Measurements from ENCODE around the gene PCLO.
"Not testable (repeated sequence)": the region's sequence is repeated elsewhere in the genome, so short reads cannot be mapped to it uniquely, and the experiment has no call there.

Gene PCLO

GRCh38 chr7:82715344-82715743, 447.3 kb downstream of the PCLO start:
- ChIA-PET POLR2A (no interaction called here), CTCF (no interaction called here)
- TF ChIP-seq, protein P1, sequence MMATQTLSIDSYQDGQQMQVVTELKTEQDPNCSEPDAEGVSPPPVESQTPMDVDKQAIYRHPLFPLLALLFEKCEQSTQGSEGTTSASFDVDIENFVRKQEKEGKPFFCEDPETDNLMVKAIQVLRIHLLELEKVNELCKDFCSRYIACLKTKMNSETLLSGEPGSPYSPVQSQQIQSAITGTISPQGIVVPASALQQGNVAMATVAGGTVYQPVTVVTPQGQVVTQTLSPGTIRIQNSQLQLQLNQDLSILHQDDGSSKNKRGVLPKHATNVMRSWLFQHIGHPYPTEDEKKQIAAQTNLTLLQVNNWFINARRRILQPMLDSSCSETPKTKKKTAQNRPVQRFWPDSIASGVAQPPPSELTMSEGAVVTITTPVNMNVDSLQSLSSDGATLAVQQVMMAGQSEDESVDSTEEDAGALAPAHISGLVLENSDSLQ (IDR thresholded peaks at IDR 0.05) = no peak
- no peak for TF ChIP-seq ZNF384 (IDR thresholded peaks at IDR 0.05)
- no peak for TF ChIP-seq BHLHE40 (IDR thresholded peaks at IDR 0.05; ENCODE audit: borderline replicate concordance)
- no peak for TF ChIP-seq TARDBP (IDR thresholded peaks at IDR 0.05)
- no peak for TF ChIP-seq ELF4 (IDR thresholded peaks at IDR 0.05)
- TF ChIP-seq FOXM1 (IDR thresholded peaks at IDR 0.05; ENCODE audit: borderline replicate concordance) = no peak
- TF ChIP-seq LEF1 (IDR thresholded peaks at IDR 0.05; ENCODE audit: borderline replicate concordance) = no peak
- TF ChIP-seq ARNT (IDR thresholded peaks at IDR 0.05) = no peak
- no peak for DNase-seq (ENCODE audit: extremely low spot score)

- no peak for TF ChIP-seq ZNF384 (IDR thresholded peaks at IDR 0.05)
- no peak for TF ChIP-seq ARNT (IDR thresholded peaks at IDR 0.05)
- TF ChIP-seq BHLHE40 (IDR thresholded peaks at IDR 0.05; ENCODE audit: borderline replicate concordance) = no peak
- TF ChIP-seq FOXA1 (IDR thresholded peaks at IDR 0.05) = no peak
- no peak for DNase-seq (ENCODE audit: extremely low spot score)
- ChIA-PET CTCF (no interaction called here), POLR2A (no interaction called here)
Measured at GRCh38 chr7:82714883-82715282, 447.8 kb downstream of the PCLO start.

GRCh38 chr7:82713506-82713905, 449.2 kb downstream of the PCLO start:
- POLR2A ChIA-PET = no interaction called here
- no peak for TF ChIP-seq TARDBP (IDR thresholded peaks at IDR 0.05)
- TF ChIP-seq, protein P1 (IDR thresholded peaks at IDR 0.05) = no peak
- no peak for TF ChIP-seq FOXM1 (IDR thresholded peaks at IDR 0.05; ENCODE audit: borderline replicate concordance)
- CTCF ChIA-PET = no interaction called here
- no peak for DNase-seq (ENCODE audit: extremely low spot score)

DNA sequence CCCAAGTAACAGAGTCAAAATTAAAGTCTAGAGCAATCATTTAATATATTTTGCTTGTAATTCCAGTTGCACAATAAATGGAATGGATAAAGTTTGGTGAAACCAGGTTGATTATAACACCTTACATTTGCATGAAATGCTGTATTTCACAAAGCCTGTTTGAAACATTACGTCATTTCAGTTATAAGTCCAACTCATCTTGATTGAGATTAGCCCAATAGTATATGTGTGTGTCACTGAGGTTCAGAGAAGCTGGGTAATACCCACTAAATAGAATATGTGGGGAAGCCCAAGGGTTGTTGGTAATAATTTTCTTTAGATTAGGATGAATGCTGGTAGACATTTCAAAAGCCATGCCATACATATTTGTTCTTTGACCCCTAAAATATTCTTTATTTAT, 456.3 kb downstream of the PCLO start:
- CTCF ChIA-PET = interaction anchor here (0.7 kb wide), 1 partner anchor 15 kb away, joined by 3 read pairs; no protein-coding TSS in a partner anchor
- POLR2A ChIA-PET; DNase-seq (ENCODE audit: extremely low spot score): not testable (repeated sequence)

GRCh38 chr7:82705517-82706260, 457.0 kb downstream of the PCLO start:
- no peak for DNase-seq (ENCODE audit: extremely low spot score)
- POLR2A ChIA-PET = no interaction called here
- TF ChIP-seq SUZ12 (IDR thresholded peaks at IDR 0.05) = no peak
- TF ChIP-seq SP1 (IDR thresholded peaks at IDR 0.05) = no peak
- no peak for TF ChIP-seq FOXA1 (IDR thresholded peaks at IDR 0.05)
- TF ChIP-seq FOXK2 (IDR thresholded peaks at IDR 0.05) = no peak
- no peak for TF ChIP-seq L3MBTL2 (conservative IDR thresholded peaks at IDR 0.05)
- CTCF ChIA-PET = no interaction called here

DNA sequence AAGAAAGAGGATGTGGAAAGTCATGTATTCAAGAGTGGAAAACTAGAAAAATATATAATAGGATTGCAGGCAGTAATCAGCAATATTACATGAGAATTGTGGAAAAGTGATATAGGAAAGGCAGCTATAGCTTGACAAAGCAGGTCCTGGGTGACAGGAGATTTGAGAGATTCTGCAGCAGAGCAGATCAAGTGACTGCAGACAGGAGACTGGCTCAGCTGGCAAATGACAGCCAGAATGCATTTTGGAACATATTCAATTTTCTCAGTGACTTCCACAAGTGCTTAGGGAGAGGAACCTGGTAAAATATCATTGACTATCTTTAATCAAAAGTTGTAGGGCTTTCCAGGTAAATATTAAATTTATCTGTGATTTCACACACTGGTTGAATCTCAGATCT, 458.6 kb downstream of the PCLO start:
- POLR2A ChIA-PET = no interaction called here
- CTCF ChIA-PET = no interaction called here
- DNase-seq (ENCODE audit: extremely low spot score) = no peak
- TF ChIP-seq ZNF384 (IDR thresholded peaks at IDR 0.05) (no peak), ARNT (IDR thresholded peaks at IDR 0.05) (no peak), NFRKB (IDR thresholded peaks at IDR 0.05) (no peak), BHLHE40 (IDR thresholded peaks at IDR 0.05; ENCODE audit: borderline replicate concordance) (no peak), FOXK2 (IDR thresholded peaks at IDR 0.05) (no peak), HDGF (IDR thresholded peaks at IDR 0.05; ENCODE audit: borderline replicate concordance) (no peak), TARDBP (IDR thresholded peaks at IDR 0.05) (no peak), L3MBTL2 (conservative IDR thresholded peaks at IDR 0.05) (no peak), FOXM1 (IDR thresholded peaks at IDR 0.05; ENCODE audit: borderline replicate concordance) (no peak), SUZ12 (IDR thresholded peaks at IDR 0.05) (no peak), ELF4 (IDR thresholded peaks at IDR 0.05) (no peak), CTBP1 (IDR thresholded peaks at IDR 0.05; ENCODE audit: borderline replicate concordance) (no peak), FOXA1 (IDR thresholded peaks at IDR 0.05) (no peak)
- TF ChIP-seq, protein P1 (IDR thresholded peaks at IDR 0.05) = no peak
